Neural progenitor cell (in vitro differentiated cells): ENCODE measurements around the gene PDGFRA. TPM values are rescaled to one million over a fixed set of nuclear protein-coding genes. Genes with fewer than 3 reads are reported as not detected.

Experiments used
- DNase-seq: peaks from one replicate; pipeline ENCODE4 v3.0.0-alpha.2; 2016; ENCODE audit warnings: low spot score
- H2AFZ ChIP-seq: fragments of 200-600 bp; sonication (generic); replicated peaks from 2 replicates; pipeline ENCODE4 v1.6.1; 2016; ENCODE audit warnings: antibody characterized with exemption
- H3F3A ChIP-seq: fragments of 200-600 bp; sonication (generic); 2 replicates; pipeline ENCODE4 v1.6.1; 2016; ENCODE audit warnings: antibody characterized with exemption, low read depth
- H3K27ac ChIP-seq: fragments of 200-600 bp; sonication (generic); 2 replicates; pipeline ENCODE4 v1.5.1; 2016; ENCODE audit warnings: mild to moderate bottlenecking
- H3K27me3 ChIP-seq: fragments of 200-600 bp; sonication (generic); 2 replicates; pipeline ENCODE4 v1.6.1; 2016; ENCODE audit warnings: mild to moderate bottlenecking, moderate library complexity
- H3K36me3 ChIP-seq: fragments of 200-600 bp; sonication (generic); 2 replicates; pipeline ENCODE4 v1.5.1; 2016
- H3K4me1 ChIP-seq: fragments of 200-600 bp; sonication (generic); 2 replicates; pipeline ENCODE4 v1.6.1; 2016; ENCODE audit warnings: mixed run types
- H3K4me2 ChIP-seq: fragments of 200-600 bp; sonication (generic); 2 replicates; pipeline ENCODE4 v1.6.1; 2016
- H3K4me3 ChIP-seq: fragments of 200-600 bp; sonication (generic); 2 replicates; pipeline ENCODE4 v1.5.1; 2016
- H3K79me2 ChIP-seq: fragments of 200-600 bp; sonication (generic); 2 replicates; pipeline ENCODE4 v1.6.1; 2016; ENCODE audit warnings: low read depth
- H3K9ac ChIP-seq: fragments of 200-600 bp; sonication (generic); 2 replicates; pipeline ENCODE4 v1.6.1; 2016
- H3K9me3 ChIP-seq: fragments of 200-600 bp; sonication (generic); 2 replicates; pipeline ENCODE4 v1.5.1; 2016; ENCODE audit warnings: low read depth
- H4K20me1 ChIP-seq: fragments of 200-600 bp; sonication (generic); 2 replicates; pipeline ENCODE4 v1.6.1; 2016; ENCODE audit warnings: low read depth
- H3K27ac Mint-ChIP-seq: 3 replicates; pipeline ENCODE4 v1.8.0; 2021; ENCODE audit warnings: mixed read lengths
- H3K27me3 Mint-ChIP-seq: 2 replicates; pipeline ENCODE4 v1.8.0; 2022; ENCODE audit warnings: low read depth, mild to moderate bottlenecking, inconsistent platforms, moderate library complexity, mixed read lengths; ENCODE audit not compliant: insufficient read depth
- H3K36me3 Mint-ChIP-seq: 3 replicates; pipeline ENCODE4 v1.8.0; 2021; ENCODE audit warnings: mixed read lengths
- H3K4me1 Mint-ChIP-seq: 3 replicates; pipeline ENCODE4 v1.8.0; 2021; ENCODE audit warnings: mixed read lengths
- H3K4me3 Mint-ChIP-seq: 3 replicates; pipeline ENCODE4 v1.8.0; 2021; ENCODE audit warnings: mild to moderate bottlenecking, moderate library complexity, mixed read lengths
- H3K9me3 Mint-ChIP-seq: 3 replicates; pipeline ENCODE4 v1.8.0; 2020; ENCODE audit warnings: mixed read lengths
- CTCF ChIP-seq: fragments of 200-600 bp; sonication (generic); IDR thresholded peaks from 2 replicates; pipeline ENCODE4 v1.5.1; 2017; ENCODE audit warnings: antibody characterized with exemption, mild to moderate bottlenecking
- EZH2 ChIP-seq: fragments of 200-600 bp; sonication (generic); IDR thresholded peaks from 2 replicates; pipeline ENCODE4 v1.6.1; 2017; ENCODE audit warnings: antibody characterized with exemption, mild to moderate bottlenecking, moderate library complexity
- EZH2phosphoT487 ChIP-seq: fragments of 200-600 bp; sonication (generic); IDR thresholded peaks from 2 replicates; pipeline ENCODE4 v1.6.1; 2017; ENCODE audit warnings: antibody characterized with exemption
- total RNA-seq: library from RNA; depleted of rRNA; stranded (reverse); fragments of >200 nt; gene quantifications from 2 replicates; pipeline ENCODE4 v1.2.3, GENCODE V29; 2015; ENCODE audit warnings: low replicate concordance

The PDGFRA gene
- total RNA-seq, 1 donor from 2014 or later = 2.1 TPM

- peak overlapping the region; percentile 57 for H3K4me3 ChIP-seq
- H3K9ac ChIP-seq = no peak overlapping the region
- Mint-ChIP-seq H3K27me3 (peaks cover 76% of the 10 kb centered on the region), H3K27ac (no peak overlapping the region), H3K9me3 (peaks cover 4% of the 10 kb centered on the region), H3K36me3 (no peaks in the 10 kb centered on the region), H3K4me1 (peaks cover 33% of the 10 kb centered on the region), H3K4me3 (peak overlapping the region; percentile 90)
- H3F3A ChIP-seq = peaks cover 14% of the 10 kb centered on the region
- TF ChIP-seq EZH2 (no peak), CTCF (peak; percentile 84), EZH2phosphoT487 (no peak)
- peaks cover 3% of the 10 kb centered on the region for H4K20me1 ChIP-seq
- H3K79me2 ChIP-seq = no peaks in the 10 kb centered on the region
- peaks cover 97% of the 10 kb centered on the region for H3K27me3 ChIP-seq
- DNase-seq = peak; percentile 92
- peak overlapping the region; percentile 83 for H3K4me2 ChIP-seq
- H3K27ac ChIP-seq = no peak overlapping the region
- no peaks in the 10 kb centered on the region for H3K36me3 ChIP-seq
- peaks cover 27% of the 10 kb centered on the region for H3K4me1 ChIP-seq
- H2AFZ ChIP-seq = peak overlapping the region; percentile 83
- no peaks in the 10 kb centered on the region for H3K9me3 ChIP-seq
Measured at GRCh38 chr4:54228056-54228527, 1.0 kb upstream of the PDGFRA start.

- peaks cover 95% of the 10 kb centered on the region for H3K27me3 ChIP-seq
- Mint-ChIP-seq H3K36me3 (no peaks in the 10 kb centered on the region), H3K4me3 (peak overlapping the region; percentile 90), H3K4me1 (peaks cover 33% of the 10 kb centered on the region), H3K27ac (no peak overlapping the region), H3K27me3 (peaks cover 73% of the 10 kb centered on the region), H3K9me3 (peaks cover 4% of the 10 kb centered on the region)
- peaks cover 3% of the 10 kb centered on the region for H4K20me1 ChIP-seq
- no peak overlapping the region for H3K9ac ChIP-seq
- DNase-seq = no peak
- H3K79me2 ChIP-seq = no peaks in the 10 kb centered on the region
- TF ChIP-seq EZH2 (peak; percentile 74), EZH2phosphoT487 (peak; percentile 53), CTCF (no peak)
- H3K36me3 ChIP-seq = no peaks in the 10 kb centered on the region
- H3K9me3 ChIP-seq = no peaks in the 10 kb centered on the region
- peak overlapping the region; percentile 83 for H3K4me2 ChIP-seq
- H3K27ac ChIP-seq = no peak overlapping the region
- H3K4me3 ChIP-seq = peak overlapping the region; percentile 57
- peaks cover 15% of the 10 kb centered on the region for H3F3A ChIP-seq
- H3K4me1 ChIP-seq = peaks cover 27% of the 10 kb centered on the region
- no peak overlapping the region for H2AFZ ChIP-seq
Measured at GRCh38 chr4:54228546-54228945, 547 bp upstream of the PDGFRA start.

- peak overlapping the region; percentile 58 for H3K4me2 ChIP-seq
- H3F3A ChIP-seq = peaks cover 21% of the 10 kb centered on the region
- H3K27me3 ChIP-seq = peaks cover 92% of the 10 kb centered on the region
- H2AFZ ChIP-seq = no peak overlapping the region
- Mint-ChIP-seq H3K27ac (no peak overlapping the region), H3K4me3 (peak overlapping the region; percentile 76), H3K36me3 (no peaks in the 10 kb centered on the region), H3K27me3 (peaks cover 71% of the 10 kb centered on the region), H3K9me3 (no peaks in the 10 kb centered on the region), H3K4me1 (peaks cover 33% of the 10 kb centered on the region)
- H3K27ac ChIP-seq = no peak overlapping the region
- peak overlapping the region; percentile 55 for H3K4me3 ChIP-seq
- no peak overlapping the region for H3K9ac ChIP-seq
- no peaks in the 10 kb centered on the region for H3K36me3 ChIP-seq
- no peaks in the 10 kb centered on the region for H3K79me2 ChIP-seq
- TF ChIP-seq EZH2 (no peak), CTCF (no peak), EZH2phosphoT487 (peak; percentile 10)
- peak; percentile 61 for DNase-seq
- peaks cover 3% of the 10 kb centered on the region for H4K20me1 ChIP-seq
- H3K4me1 ChIP-seq = peaks cover 27% of the 10 kb centered on the region
- no peaks in the 10 kb centered on the region for H3K9me3 ChIP-seq
Measured at GRCh38 chr4:54229631-54230483, 764 bp downstream of the PDGFRA start.
